AG04450 (cell line): Measurements from ENCODE around the gene DMGDH. TPM values are rescaled to one million over a fixed set of nuclear protein-coding genes. Genes with fewer than 3 reads are reported as not detected.

ENCODE experiments used
- CTCF ChIA-PET: fragments of 300-600, 350-600 bp; formaldehyde crosslinking; extraction: SDS; loops from one replicate; lab custom pipeline; 2022; ENCODE audit warnings: antibody characterized with exemption, inconsistent platforms; lab: Charles Lee
- POLR2A ChIA-PET: fragments of 350-600 bp; formaldehyde crosslinking; extraction: SDS; loops from one replicate; lab custom pipeline; 2021; ENCODE audit warnings: antibody characterized with exemption, inconsistent platforms; lab: Yijun Ruan, JAX
- DNase-seq: peaks from one replicate; pipeline ENCODE4 v3.0.0-alpha.2; 2011; ENCODE audit warnings: low read depth, low spot score
- H3K27ac ChIP-seq: one replicate; pipeline ENCODE4 v1.5.1; 2012; ENCODE audit warnings: low read depth, low read length, control low read depth
- H3K27me3 ChIP-seq: one replicate; pipeline ENCODE4 v1.6.0; 2012; ENCODE audit warnings: low read length; ENCODE audit not compliant: control insufficient read depth, insufficient read depth
- H3K4me3 ChIP-seq: 2 replicates; pipeline ENCODE4 v1.5.1; 2011; ENCODE audit warnings: mild to moderate bottlenecking, low read depth, low read length, control low read depth
- H3K9me3 ChIP-seq: 2 replicates; pipeline ENCODE4 v1.5.1; 2012; ENCODE audit warnings: low read length; ENCODE audit not compliant: control insufficient read depth, insufficient read depth
- CTCF ChIP-seq: IDR thresholded peaks from 2 replicates; pipeline ENCODE4 v1.5.1; 2011; ENCODE audit warnings: low read depth, low read length, control low read depth, inconsistent platforms
- polyA plus RNA-seq: library from polyadenylated mRNA; depleted of rRNA; stranded (reverse); fragments of >200 nt; gene quantifications from 2 replicates; pipeline ENCODE4 v1.2.3, GENCODE V29; 2011

DMGDH gene
- polyA plus RNA-seq, 1 experiment: 1.9 TPM

- peak; percentile 49 for DNase-seq
- CTCF ChIA-PET: interaction anchor here (0.7 to 3.0 kb wide), 4 partner anchors 48 to 505 kb away, joined by 3 to 15 read pairs (median 6); no protein-coding TSS in a partner anchor
- POLR2A ChIA-PET: interaction anchor here (0.7 kb wide), 1 partner anchor 1266 kb away, joined by 4 read pairs; no protein-coding TSS in a partner anchor
- Histone ChIP-seq H3K9me3 (no peaks in the 10 kb centered on the region), H3K27ac (no peak overlapping the region), H3K4me3 (no peak overlapping the region), H3K27me3 (no peaks in the 10 kb centered on the region)
- TF ChIP-seq CTCF: no peak
Measured at GRCh38 chr5:78972654-78973428, 96.6 kb downstream of the DMGDH start.

- H3K9me3 ChIP-seq: no peaks in the 10 kb centered on the region
- no peak for DNase-seq
- CTCF ChIA-PET: interaction anchor here (1.0 to 3.0 kb wide), 3 partner anchors 49 to 161 kb away, joined by 4 to 15 read pairs (median 5); no protein-coding TSS in a partner anchor
- no peaks in the 10 kb centered on the region for H3K27me3 ChIP-seq
- no peak for TF ChIP-seq CTCF
- POLR2A ChIA-PET: no interaction called here
- no peak overlapping the region for H3K4me3 ChIP-seq
- no peak overlapping the region for H3K27ac ChIP-seq
Measured at GRCh38 chr5:78971998-78972397, 97.5 kb downstream of the DMGDH start.

GRCh38 chr5:78968781-78969180 lies 100.7 kb downstream of the DMGDH start:
- POLR2A ChIA-PET: no interaction called here
- no peak for DNase-seq
- Histone ChIP-seq H3K4me3 (no peak overlapping the region), H3K27ac (no peak overlapping the region), H3K9me3 (no peaks in the 10 kb centered on the region), H3K27me3 (no peaks in the 10 kb centered on the region)
- TF ChIP-seq CTCF: no peak
- CTCF ChIA-PET: interaction anchor here (8.8 kb wide), 1 partner anchor 68 kb away, joined by 104 read pairs; no protein-coding TSS in a partner anchor

- peak; percentile 63 for TF ChIP-seq CTCF
- H3K4me3 ChIP-seq: no peak overlapping the region
- no peaks in the 10 kb centered on the region for H3K9me3 ChIP-seq
- ChIA-PET POLR2A (no interaction called here), CTCF (interaction anchor here (0.5 to 8.8 kb wide), 31 partner anchors 8 to 728 kb away, joined by 3 to 104 read pairs (median 3); no protein-coding TSS in a partner anchor)
- DNase-seq: peak; percentile 59
- H3K27me3 ChIP-seq: no peaks in the 10 kb centered on the region
- no peak overlapping the region for H3K27ac ChIP-seq
Measured at GRCh38 chr5:78964889-78965288, 104.6 kb downstream of the DMGDH start.

- Histone ChIP-seq H3K27me3 (no peaks in the 10 kb centered on the region), H3K9me3 (no peaks in the 10 kb centered on the region), H3K4me3 (no peak overlapping the region), H3K27ac (no peak overlapping the region)
- ChIA-PET CTCF (interaction anchor here (1.4 to 8.8 kb wide), 3 partner anchors 61 to 494 kb away, joined by 4 to 104 read pairs (median 6); no protein-coding TSS in a partner anchor), POLR2A (no interaction called here)
- no peak for DNase-seq
- no peak for TF ChIP-seq CTCF
Measured at GRCh38 chr5:78961743-78962142, 107.7 kb downstream of the DMGDH start.
